ENCODE results near the gene PCDHB10. TPM values are rescaled to one million over a fixed set of nuclear protein-coding genes. Genes with fewer than 3 reads are reported as not detected.
"Not testable (repeated sequence)": the region's sequence is repeated elsewhere in the genome, so short reads cannot be mapped to it uniquely, and the experiment has no call there.

PCDHB10 gene
- total RNA-seq: 1.4 TPM
- long read RNA-seq, partial matches to known transcripts: 0 of 2 reads
- long read RNA-seq, other reads (novel, unspliced or antisense): 0 of 2 reads

- no peak for DNase-seq (ENCODE audit: low spot score)
Observed at GRCh38 chr5:141192110-141192725, at the start of gene PCDHB10. PCDHB10 (plus strand) TSS chr5:141192353; CDS start chr5:141192553, 200 bp downstream.

GRCh38 chr5:141149812-141150211 lies 42.3 kb upstream of the PCDHB10 start, which contains the start of gene PCDHB6:
PCDHB6 (plus strand) TSS chr5:141150057; CDS start chr5:141150258, 201 bp downstream.
- no peak for DNase-seq (ENCODE audit: low spot score)

- no peak for DNase-seq (ENCODE audit: low spot score)
Observed at GRCh38 chr5:141150224-141150992, 41.7 kb upstream of the PCDHB10 start.

GRCh38 chr5:141150993-141151325 lies 41.2 kb upstream of the PCDHB10 start:
- no peak for DNase-seq (ENCODE audit: low spot score)

- not testable (repeated sequence) for DNase-seq (ENCODE audit: low spot score)
Observed at GRCh38 chr5:141151632-141152031, 40.5 kb upstream of the PCDHB10 start.

- not testable (repeated sequence) for DNase-seq (ENCODE audit: low spot score)
Observed at GRCh38 chr5:141152096-141152495, 40.1 kb upstream of the PCDHB10 start.

- DNase-seq (ENCODE audit: low spot score): no peak
Observed at GRCh38 chr5:141155540-141156374, 36.4 kb upstream of the PCDHB10 start.

GRCh38 chr5:141157356-141157755 lies 34.8 kb upstream of the PCDHB10 start:
- not testable (repeated sequence) for DNase-seq (ENCODE audit: low spot score)

GRCh38 chr5:141157901-141158300 lies 34.3 kb upstream of the PCDHB10 start:
- DNase-seq (ENCODE audit: low spot score): not testable (repeated sequence)

GRCh38 chr5:141172381-141173204 lies 19.6 kb upstream of the PCDHB10 start, which contains the start of gene PCDHB7:
PCDHB7 (plus strand) TSS chr5:141172644; CDS start chr5:141172836, 192 bp downstream.
- DNase-seq (ENCODE audit: low spot score): no peak

- DNase-seq (ENCODE audit: low spot score): not testable (repeated sequence)
Observed at GRCh38 chr5:141174291-141175104, 17.7 kb upstream of the PCDHB10 start.

- no peak for DNase-seq (ENCODE audit: low spot score)
Observed at GRCh38 chr5:141175933-141176332, 16.2 kb upstream of the PCDHB10 start.

GRCh38 chr5:141177577-141178191 lies 14.5 kb upstream of the PCDHB10 start, which contains the start of gene PCDHB8:
PCDHB8 (plus strand) TSS chr5:141177790; CDS start chr5:141178035, 245 bp downstream.
- DNase-seq (ENCODE audit: low spot score): not testable (repeated sequence)

GRCh38 chr5:141179371-141179770 lies 12.8 kb upstream of the PCDHB10 start:
- DNase-seq (ENCODE audit: low spot score): not testable (repeated sequence)

GRCh38 chr5:141179876-141180275 lies 12.3 kb upstream of the PCDHB10 start:
- DNase-seq (ENCODE audit: low spot score): not testable (repeated sequence)

- DNase-seq (ENCODE audit: low spot score): no peak
Observed at GRCh38 chr5:141180313-141180712, 11.8 kb upstream of the PCDHB10 start.

- no peak for DNase-seq (ENCODE audit: low spot score)
Observed at GRCh38 chr5:141182248-141182647, 9.9 kb upstream of the PCDHB10 start, which contains the start of gene PCDHB16. PCDHB16 (plus strand) TSS chr5:141182387; CDS start chr5:141182560, 173 bp downstream.

- not testable (repeated sequence) for DNase-seq (ENCODE audit: low spot score)
Observed at GRCh38 chr5:141184117-141184855, 7.9 kb upstream of the PCDHB10 start.
